SK-N-SH (cell line): ENCODE results near the gene PHF1.

ENCODE experiments used
- CHD2 ChIP-seq: fragments of 150-350 bp; IDR thresholded peaks from 2 replicates; pipeline ENCODE4 v1.6.1; 2018; ENCODE audit warnings: low read length; ENCODE audit not compliant: partially characterized antibody
- NRF1 ChIP-seq: IDR thresholded peaks from 2 replicates; pipeline ENCODE4 v1.6.1; 2012; ENCODE audit warnings: low read depth, mild to moderate bottlenecking, low read length
- TF ChIP-seq, protein P1 (sequence below): IDR thresholded peaks from 2 replicates; pipeline ENCODE4 v1.4.0; 2012; ENCODE audit warnings: low read depth, borderline replicate concordance
- TF ChIP-seq, protein P2 (sequence below): fragments of 200-600 bp; sonication (generic); IDR thresholded peaks from 2 replicates; pipeline ENCODE4 v1.6.1; 2017; ENCODE audit warnings: antibody characterized with exemption, mild to moderate bottlenecking, moderate library complexity

DNA sequence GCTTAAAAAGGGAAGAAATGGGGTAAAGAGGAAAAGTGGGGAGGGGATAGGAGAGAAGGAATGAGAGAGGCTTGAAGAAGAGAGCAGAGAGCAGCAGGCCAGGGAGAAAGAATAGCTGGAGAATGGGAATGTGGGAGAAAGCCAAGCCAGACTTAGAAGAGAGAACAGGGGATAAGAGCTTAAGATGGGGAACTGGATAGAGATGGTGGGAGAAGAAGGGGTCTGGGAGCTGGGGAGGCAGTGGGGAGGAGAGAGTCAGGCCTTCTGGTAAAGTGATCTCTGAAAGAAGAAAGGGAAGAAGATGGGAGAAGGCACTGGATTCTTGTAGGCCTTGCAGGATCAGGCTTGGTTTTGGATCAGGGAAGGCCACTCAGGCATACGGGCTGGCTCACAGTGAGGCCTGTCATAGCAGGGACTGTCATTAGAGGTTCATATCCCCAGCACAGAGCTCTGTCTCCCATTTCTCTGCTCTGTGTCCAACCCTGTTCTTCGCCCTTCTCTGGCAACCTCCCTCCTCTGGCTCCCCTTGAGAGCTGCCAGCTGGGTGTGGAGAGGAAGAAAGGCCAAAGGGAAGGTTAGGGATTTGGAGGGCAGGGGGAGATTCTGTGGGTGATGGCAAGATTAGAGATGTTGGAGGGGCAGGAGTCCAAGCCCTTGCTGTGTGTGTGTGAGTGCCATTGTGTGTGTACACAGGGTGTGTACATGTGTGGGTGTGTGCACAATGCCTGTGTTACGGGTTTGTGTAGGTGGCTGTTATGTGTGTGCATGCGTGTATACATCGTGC lies 18.3 kb downstream of the PHF1 start:
- TF ChIP-seq, protein P1, sequence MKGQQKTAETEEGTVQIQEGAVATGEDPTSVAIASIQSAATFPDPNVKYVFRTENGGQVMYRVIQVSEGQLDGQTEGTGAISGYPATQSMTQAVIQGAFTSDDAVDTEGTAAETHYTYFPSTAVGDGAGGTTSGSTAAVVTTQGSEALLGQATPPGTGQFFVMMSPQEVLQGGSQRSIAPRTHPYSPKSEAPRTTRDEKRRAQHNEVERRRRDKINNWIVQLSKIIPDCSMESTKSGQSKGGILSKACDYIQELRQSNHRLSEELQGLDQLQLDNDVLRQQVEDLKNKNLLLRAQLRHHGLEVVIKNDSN: no peak
- TF ChIP-seq, protein P2, sequence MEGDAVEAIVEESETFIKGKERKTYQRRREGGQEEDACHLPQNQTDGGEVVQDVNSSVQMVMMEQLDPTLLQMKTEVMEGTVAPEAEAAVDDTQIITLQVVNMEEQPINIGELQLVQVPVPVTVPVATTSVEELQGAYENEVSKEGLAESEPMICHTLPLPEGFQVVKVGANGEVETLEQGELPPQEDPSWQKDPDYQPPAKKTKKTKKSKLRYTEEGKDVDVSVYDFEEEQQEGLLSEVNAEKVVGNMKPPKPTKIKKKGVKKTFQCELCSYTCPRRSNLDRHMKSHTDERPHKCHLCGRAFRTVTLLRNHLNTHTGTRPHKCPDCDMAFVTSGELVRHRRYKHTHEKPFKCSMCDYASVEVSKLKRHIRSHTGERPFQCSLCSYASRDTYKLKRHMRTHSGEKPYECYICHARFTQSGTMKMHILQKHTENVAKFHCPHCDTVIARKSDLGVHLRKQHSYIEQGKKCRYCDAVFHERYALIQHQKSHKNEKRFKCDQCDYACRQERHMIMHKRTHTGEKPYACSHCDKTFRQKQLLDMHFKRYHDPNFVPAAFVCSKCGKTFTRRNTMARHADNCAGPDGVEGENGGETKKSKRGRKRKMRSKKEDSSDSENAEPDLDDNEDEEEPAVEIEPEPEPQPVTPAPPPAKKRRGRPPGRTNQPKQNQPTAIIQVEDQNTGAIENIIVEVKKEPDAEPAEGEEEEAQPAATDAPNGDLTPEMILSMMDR: no peak
- TF ChIP-seq NRF1 (no peak), CHD2 (no peak)
